Jurkat, Clone E6-1 (cell line): Measurements from ENCODE around the gene ARHGAP18.

Experiments used
- DNase-seq: peaks from one replicate; pipeline ENCODE4 v3.0.0-alpha.2; 2011; ENCODE audit warnings: low read depth, low spot score
- H3K4me3 ChIP-seq: 2 replicates; pipeline ENCODE4 v1.5.1; 2011; ENCODE audit warnings: mild to moderate bottlenecking, low read length, control low read depth, moderate library complexity

The ARHGAP18 gene

GRCh38 chr6:129633529-129633928, 76.4 kb downstream of the ARHGAP18 start:
- DNase-seq = no peak
- H3K4me3 ChIP-seq = no peak overlapping the region

GRCh38 chr6:129632172-129632613, 77.8 kb downstream of the ARHGAP18 start:
- no peak overlapping the region for H3K4me3 ChIP-seq
- DNase-seq = no peak

- H3K4me3 ChIP-seq = no peak overlapping the region
- DNase-seq = no peak
Measured at GRCh38 chr6:129631070-129631469, 78.9 kb downstream of the ARHGAP18 start.

- no peak for DNase-seq
- no peak overlapping the region for H3K4me3 ChIP-seq
Measured at GRCh38 chr6:129630596-129630995, 79.4 kb downstream of the ARHGAP18 start.

GRCh38 chr6:129628101-129628815, 81.7 kb downstream of the ARHGAP18 start:
- DNase-seq = no peak
- no peak overlapping the region for H3K4me3 ChIP-seq

GRCh38 chr6:129624488-129624887, 85.5 kb downstream of the ARHGAP18 start:
- H3K4me3 ChIP-seq = no peak overlapping the region
- no peak for DNase-seq

GRCh38 chr6:129623008-129623732, 86.8 kb downstream of the ARHGAP18 start:
- no peak overlapping the region for H3K4me3 ChIP-seq

GRCh38 chr6:129621252-129621651, 88.7 kb downstream of the ARHGAP18 start:
- DNase-seq = peak; percentile 12
- H3K4me3 ChIP-seq = no peak overlapping the region

More at GRCh38 chr6:129623008-129623732, 86.8 kb downstream of the ARHGAP18 start:
- no peak for DNase-seq

- no peak for DNase-seq
- H3K4me3 ChIP-seq = no peak overlapping the region
Measured at GRCh38 chr6:129620234-129620610, 89.8 kb downstream of the ARHGAP18 start.

- DNase-seq = no peak
- no peak overlapping the region for H3K4me3 ChIP-seq
Measured at GRCh38 chr6:129619579-129620233, 90.3 kb downstream of the ARHGAP18 start.

GRCh38 chr6:129617986-129618385, 92.0 kb downstream of the ARHGAP18 start:
- H3K4me3 ChIP-seq = no peak overlapping the region
- DNase-seq = no peak

- no peak for DNase-seq
- H3K4me3 ChIP-seq = no peak overlapping the region
Measured at GRCh38 chr6:129615496-129615895, 94.5 kb downstream of the ARHGAP18 start.

GRCh38 chr6:129615020-129615419, 95.0 kb downstream of the ARHGAP18 start:
- no peak overlapping the region for H3K4me3 ChIP-seq
- DNase-seq = no peak

GRCh38 chr6:129614464-129614863, 95.5 kb downstream of the ARHGAP18 start:
- no peak overlapping the region for H3K4me3 ChIP-seq
- DNase-seq = no peak

- H3K4me3 ChIP-seq = no peak overlapping the region
- no peak for DNase-seq
Measured at GRCh38 chr6:129612440-129612839, 97.5 kb downstream of the ARHGAP18 start.

GRCh38 chr6:129609635-129610034, 100.3 kb downstream of the ARHGAP18 start:
- DNase-seq = no peak

GRCh38 chr6:129608886-129609537, 101.0 kb downstream of the ARHGAP18 start:
- no peak overlapping the region for H3K4me3 ChIP-seq
- DNase-seq = no peak

More at GRCh38 chr6:129609635-129610034, 100.3 kb downstream of the ARHGAP18 start:
- no peak overlapping the region for H3K4me3 ChIP-seq

GRCh38 chr6:129607581-129608186, 102.3 kb downstream of the ARHGAP18 start:
- DNase-seq = no peak

GRCh38 chr6:129606664-129607063, 103.3 kb downstream of the ARHGAP18 start:
- DNase-seq = no peak
- no peak overlapping the region for H3K4me3 ChIP-seq

More at GRCh38 chr6:129607581-129608186, 102.3 kb downstream of the ARHGAP18 start:
- no peak overlapping the region for H3K4me3 ChIP-seq
